GM23248 (cell line): ENCODE data around the gene RPS8.

Experiments
- EZH2 ChIP-seq: fragments of 200-600 bp; sonication (generic); IDR thresholded peaks from 2 replicates; pipeline ENCODE4 v1.6.1; 2018; ENCODE audit warnings: antibody characterized with exemption, mild to moderate bottlenecking; ENCODE audit not compliant: insufficient read depth, poor library complexity, severe bottlenecking
- EZH2phosphoT487 ChIP-seq: fragments of 200-600 bp; sonication (generic); IDR thresholded peaks from 2 replicates; pipeline ENCODE4 v1.6.1; 2018; ENCODE audit warnings: antibody characterized with exemption, moderate library complexity, mild to moderate bottlenecking, low read depth; ENCODE audit not compliant: insufficient read depth

DNA sequence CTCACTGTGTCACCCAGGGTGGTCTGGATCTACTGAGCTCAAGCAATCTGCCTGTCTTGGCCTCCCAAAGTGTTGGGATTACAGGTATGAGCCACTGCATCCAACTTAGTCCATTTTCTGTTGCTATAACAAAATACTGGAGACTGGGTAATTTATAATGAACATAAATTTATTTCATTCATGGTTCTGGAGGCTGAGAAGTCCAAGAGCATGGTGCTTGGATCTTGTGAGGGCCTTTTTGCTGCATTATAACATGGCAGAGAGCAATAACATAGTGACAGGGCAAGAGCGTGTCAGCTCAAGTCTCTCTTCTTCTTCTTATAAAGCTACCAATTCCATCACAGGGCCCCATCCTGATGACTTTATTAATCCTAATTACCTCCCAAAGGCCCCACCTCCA lies 39.3 kb upstream of the RPS8 start:
- TF ChIP-seq EZH2 (no peak), EZH2phosphoT487 (no peak)
